CD14-positive monocyte (primary cell): ENCODE data around the gene CAMSAP2. TPM values are rescaled to one million over a fixed set of nuclear protein-coding genes. Genes with fewer than 3 reads are reported as not detected.

Experiments used
- DNase-seq, 3 donors: peaks; one replicate each; pipeline ENCODE4 v3.0.0-alpha.2; 2011 to 2022
- H2AFZ ChIP-seq: 2 replicates; pipeline ENCODE4 v1.6.0; 2012; ENCODE audit warnings: mild to moderate bottlenecking, low read depth, low read length, inconsistent platforms; ENCODE audit not compliant: insufficient read depth, poor library complexity, severe bottlenecking
- H3K27ac ChIP-seq, 2 donors: 1 replicate in 1 of 2; 2 replicates in 1 of 2; pipeline ENCODE4 v1.5.1; 2012 to 2013; ENCODE audit warnings: low read length in 2 of 2, control low read depth in 1 of 2, inconsistent platforms in 1 of 2, low read depth in 1 of 2, mild to moderate bottlenecking in 1 of 2
- H3K27me3 ChIP-seq, 2 donors: one replicate each; pipeline versions ENCODE4 v1.6.0 to v1.6.1; 2011 to 2013; ENCODE audit warnings: low read length in 2 of 2; ENCODE audit not compliant: control insufficient read depth in 2 of 2, insufficient read depth in 2 of 2
- H3K36me3 ChIP-seq, 2 donors: replicated peaks in 1 of 2; 1 replicate in 1 of 2; 2 replicates in 1 of 2; pipeline versions ENCODE4 v1.5.1 to v1.6.1; 2012 to 2013; ENCODE audit warnings: low read length in 2 of 2, control low read depth in 1 of 2, inconsistent platforms in 1 of 2, mild to moderate bottlenecking in 1 of 2; ENCODE audit not compliant: insufficient read depth in 2 of 2, control insufficient read depth in 1 of 2
- H3K4me1 ChIP-seq, 2 donors: 1 replicate in 1 of 2; 2 replicates in 1 of 2; pipeline versions ENCODE4 v1.5.1 to v1.6.1; 2012 to 2013; ENCODE audit warnings: low read length in 2 of 2, control low read depth in 1 of 2, inconsistent platforms in 1 of 2, mild to moderate bottlenecking in 1 of 2, moderate library complexity in 1 of 2; ENCODE audit not compliant: insufficient read depth in 2 of 2, control insufficient read depth in 1 of 2
- H3K4me2 ChIP-seq: replicated peaks from 2 replicates; pipeline ENCODE3; 2012; ENCODE audit warnings: low read length, moderate library complexity, mild to moderate bottlenecking; ENCODE audit not compliant: poor library complexity, severe bottlenecking; ENCODE audit errors: extremely low read depth
- H3K4me3 ChIP-seq, 3 experiments: fragments of 200-600 bp in 1 of 3; sonication (generic) in 1 of 3; replicated peaks in 1 of 3; 1 replicate in 2 of 3; 2 replicates in 1 of 3; pipeline ENCODE4 v1.5.1; 2011 to 2013; ENCODE audit warnings: low read length in 3 of 3, mild to moderate bottlenecking in 3 of 3, control low read depth in 2 of 3, low read depth in 2 of 3, inconsistent platforms in 1 of 3, moderate library complexity in 1 of 3
- H3K79me2 ChIP-seq: 2 replicates; pipeline ENCODE4 v1.6.0; 2012; ENCODE audit warnings: mild to moderate bottlenecking, control low read depth, inconsistent platforms, low read length, moderate library complexity; ENCODE audit not compliant: insufficient read depth
- H3K9ac ChIP-seq: 2 replicates; pipeline ENCODE4 v1.6.0; 2017; ENCODE audit warnings: low read length, mild to moderate bottlenecking; ENCODE audit not compliant: insufficient read depth, poor library complexity, severe bottlenecking
- H3K9me3 ChIP-seq, 2 donors: replicated peaks in 1 of 2; 1 replicate in 1 of 2; 2 replicates in 1 of 2; pipeline versions ENCODE4 v1.5.1 to v1.6.1; 2012 to 2013; ENCODE audit warnings: low read length in 2 of 2, control low read depth in 1 of 2; ENCODE audit not compliant: control insufficient read depth in 1 of 2, insufficient read depth in 1 of 2
- H4K20me1 ChIP-seq: 2 replicates; pipeline ENCODE4 v1.6.0; 2012; ENCODE audit warnings: mild to moderate bottlenecking, low read length, control low read depth, moderate library complexity; ENCODE audit not compliant: insufficient read depth
- H3K27ac Mint-ChIP-seq, 7 donors: one replicate each; pipeline ENCODE4 v1.8.0; 2020; ENCODE audit warnings: mild to moderate bottlenecking in 7 of 7, mixed read lengths in 7 of 7, moderate library complexity in 6 of 7, inconsistent platforms in 2 of 7
- H3K27me3 Mint-ChIP-seq, 3 donors: one replicate each; pipeline ENCODE4 v1.8.0; 2021 to 2022; ENCODE audit warnings: low read depth in 3 of 3, mild to moderate bottlenecking in 3 of 3, mixed read lengths in 3 of 3, moderate library complexity in 3 of 3, inconsistent platforms in 1 of 3
- H3K36me3 Mint-ChIP-seq, 2 donors: one replicate each; pipeline ENCODE4 v1.8.0; 2020; ENCODE audit warnings: mixed read lengths in 2 of 2, inconsistent platforms in 1 of 2, mild to moderate bottlenecking in 1 of 2
- H3K4me1 Mint-ChIP-seq: one replicate; pipeline ENCODE4 v1.8.0; 2020; ENCODE audit warnings: mild to moderate bottlenecking, mixed read lengths
- H3K4me3 Mint-ChIP-seq, 2 donors: one replicate each; pipeline ENCODE4 v1.8.0; 2020; ENCODE audit warnings: mild to moderate bottlenecking in 2 of 2, mixed read lengths in 2 of 2, moderate library complexity in 1 of 2
- H3K9me3 Mint-ChIP-seq, 7 donors: one replicate each; pipeline ENCODE4 v1.8.0; 2020 to 2022; ENCODE audit warnings: mixed read lengths in 7 of 7, mild to moderate bottlenecking in 6 of 7, moderate library complexity in 6 of 7, inconsistent platforms in 2 of 7
- CTCF ChIP-seq: fragments of 200-600 bp; IDR thresholded peaks from one replicate; pipeline ENCODE4 v1.8.0; 2022; ENCODE audit warnings: antibody characterized with exemption, mild to moderate bottlenecking
- WGBS: methylation state at CpG from one replicate; pipeline ENCODE4 v1.1.5; 2013; ENCODE audit warnings: missing lambda C conversion rate; ENCODE audit not compliant: insufficient coverage; 5-methylcytosine and 5-hydroxymethylcytosine counted together
- intact Hi-C, 2 donors: fragments of 100-400 bp; cut with micrococcal nuclease; formaldehyde crosslinking; loops; one replicate each; pipeline versions ENCODE4 v1.15.0 to v1.15.1; 2023
- polyA plus RNA-seq, 3 donors: library from polyadenylated mRNA; depleted of rRNA in 1 of 3; unstranded in 2 of 3; stranded (reverse) in 1 of 3; fragments of 300-500 nt in 2 of 3; fragments of >200 nt in 1 of 3; fragmentation: Illumina TruSeq in 2 of 3; gene quantifications; 1 replicate in 2 of 3; 2 replicates in 1 of 3; pipeline ENCODE4 v1.2.3, GENCODE V29; 2012 to 2021

CAMSAP2 gene
- polyA plus RNA-seq, 3 donors, result 0.89 to 1.3 (median 0.90) TPM

DNA sequence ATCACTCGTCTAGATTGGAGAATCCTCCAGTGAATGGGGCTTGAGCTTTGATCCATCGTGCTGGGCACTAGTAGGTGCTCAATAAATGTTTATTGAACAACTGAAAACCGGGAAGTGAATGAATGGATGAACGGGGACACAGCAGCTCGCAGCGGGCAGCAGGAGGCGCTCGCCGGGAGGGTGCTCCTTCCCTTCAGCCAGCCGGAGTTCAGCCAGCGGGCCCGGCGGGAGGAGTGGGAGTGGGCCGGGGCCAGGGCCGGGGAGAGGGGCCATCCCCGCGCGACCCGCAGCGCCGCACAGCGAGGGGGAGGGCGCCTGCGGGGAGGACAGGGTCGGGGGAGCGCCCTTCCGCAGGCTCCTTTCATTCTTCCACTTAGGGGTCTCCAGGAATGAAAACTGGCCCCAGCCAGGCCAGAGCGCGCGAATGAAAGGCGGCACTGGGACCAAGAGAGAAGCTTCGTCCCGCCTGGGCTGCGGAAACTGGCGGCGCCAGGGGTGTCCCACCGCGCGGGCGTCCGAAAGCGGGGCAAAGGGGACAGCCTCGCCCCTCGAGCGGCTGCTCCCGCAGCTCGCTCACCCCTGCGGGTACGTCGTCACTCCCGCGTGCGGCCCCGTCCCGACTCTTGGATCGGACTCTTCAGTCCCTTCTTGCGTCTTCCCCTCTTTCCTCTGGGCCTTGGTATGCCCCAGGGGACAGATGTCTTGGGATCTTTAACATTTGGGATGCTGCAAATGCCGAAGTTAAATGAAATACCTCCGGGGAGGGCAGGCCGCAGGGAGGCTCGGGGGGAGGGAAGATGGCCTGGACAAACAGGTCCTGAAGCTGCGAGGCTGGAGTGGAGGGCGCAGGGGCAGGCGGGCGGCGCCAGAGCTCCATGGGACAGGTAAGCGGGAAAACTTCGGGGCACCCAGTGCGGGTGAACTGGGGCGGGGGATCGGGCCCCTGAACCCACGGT is 152.4 kb downstream of the CAMSAP2 start:
- Histone ChIP-seq H3K27me3 (peaks cover 2 to 17% of the 10 kb centered on the region in 2 donors), H3K9me3 (no peaks in the 10 kb centered on the region), H3K27ac (no peak overlapping the region), H3K4me1 (peaks cover 36 to 40% of the 10 kb centered on the region in 2 donors), H4K20me1 (no peaks in the 10 kb centered on the region), H2AFZ (peak overlapping the region; percentile 83), H3K4me2 (peak overlapping the region; percentile 95), H3K36me3 (no peaks in the 10 kb centered on the region), H3K4me3 (peak overlapping the region; percentile 30 to 78 (median 31)), H3K9ac (peak overlapping the region; percentile 67), H3K79me2 (no peaks in the 10 kb centered on the region)
- Mint-ChIP-seq H3K36me3 (no peaks in the 10 kb centered on the region), H3K9me3 (peaks cover 0 to 10% (median 0%) of the 10 kb centered on the region in 7 donors), H3K27me3 (peaks cover 19 to 38% (median 23%) of the 10 kb centered on the region in 3 donors), H3K4me1 (peaks cover 51% of the 10 kb centered on the region), H3K4me3 (peak overlapping the region; percentile 80 to 89), H3K27ac (peak overlapping the region in 1 of 7 donors; percentile 18)
- intact Hi-C loops, result no loop called here
- peak; percentile 20 to 40 (median 25) for DNase-seq
- TF ChIP-seq CTCF, result peak; percentile 66
- 1% methylated on average over 53 of the region's 72 CpGs for WGBS

- peaks cover 56% of the 10 kb centered on the region for H3K4me1 Mint-ChIP-seq
- no peak overlapping the region for H3K27ac Mint-ChIP-seq
- Histone ChIP-seq H4K20me1 (no peaks in the 10 kb centered on the region), H3K36me3 (no peaks in the 10 kb centered on the region), H3K79me2 (no peaks in the 10 kb centered on the region), H2AFZ (peak overlapping the region; percentile 83), H3K27me3 (peaks cover 2 to 17% of the 10 kb centered on the region in 2 donors), H3K4me1 (peaks cover 39 to 45% of the 10 kb centered on the region in 2 donors), H3K4me3 (peak overlapping the region in 2 of 3 experiments; percentile 30 to 78), H3K9ac (peak overlapping the region; percentile 67), H3K27ac (no peak overlapping the region), H3K9me3 (no peaks in the 10 kb centered on the region), H3K4me2 (peak overlapping the region; percentile 95)
- H3K36me3 Mint-ChIP-seq, result no peaks in the 10 kb centered on the region
- 5% methylated on average over 4 of the region's 8 CpGs for WGBS
- no peak for TF ChIP-seq CTCF
- H3K4me3 Mint-ChIP-seq, result peak overlapping the region; percentile 80 to 89
- peaks cover 0 to 10% (median 0%) of the 10 kb centered on the region in 7 donors for H3K9me3 Mint-ChIP-seq
- DNase-seq, result no peak
- intact Hi-C loops, result no loop called here
- peaks cover 19 to 38% (median 23%) of the 10 kb centered on the region in 3 donors for H3K27me3 Mint-ChIP-seq
These were observed 153.1 kb downstream of the CAMSAP2 start for GRCh38 chr1:200891774-200892157.
